Lower leg skin (tissue), 3 donors: Measurements from ENCODE around the gene RAD51AP2.

Experiments used
- POLR2A ChIP-seq, 2 donors: fragments of 450-650 bp; IDR thresholded peaks; one replicate each; pipeline ENCODE4 v1.6.1; 2016 to 2017; ENCODE audit warnings: antibody characterized with exemption in 2 of 2, mild to moderate bottlenecking in 1 of 2, moderate library complexity in 1 of 2
- TF ChIP-seq, protein P1 (sequence below), 3 donors: fragments of 450-650 bp; IDR thresholded peaks; one replicate each; pipeline ENCODE4 v1.5.1; 2016; ENCODE audit warnings: antibody characterized with exemption in 3 of 3, mild to moderate bottlenecking in 3 of 3, moderate library complexity in 2 of 3

DNA sequence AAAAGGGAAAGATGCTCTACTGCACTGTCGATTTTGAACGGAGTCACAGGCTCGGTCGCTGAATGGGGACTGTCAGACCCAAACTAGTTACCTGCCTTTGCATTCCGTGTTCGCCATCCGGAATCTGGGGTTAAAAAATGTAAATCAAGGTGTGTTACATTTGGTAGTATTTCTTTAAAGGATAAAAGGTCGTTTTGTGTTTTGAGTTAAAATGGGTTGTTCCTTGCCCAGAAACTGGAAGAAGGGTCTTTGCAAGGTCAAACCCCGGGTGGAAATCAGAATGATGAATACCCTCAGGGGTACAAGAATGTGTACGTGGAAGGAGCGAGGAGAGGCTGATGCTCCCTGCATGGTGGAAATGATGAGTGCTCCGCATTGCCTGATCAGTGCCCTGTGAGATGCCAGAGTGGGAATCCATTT lies 23.3 kb upstream of the RAD51AP2 start:
- TF ChIP-seq, protein P1, sequence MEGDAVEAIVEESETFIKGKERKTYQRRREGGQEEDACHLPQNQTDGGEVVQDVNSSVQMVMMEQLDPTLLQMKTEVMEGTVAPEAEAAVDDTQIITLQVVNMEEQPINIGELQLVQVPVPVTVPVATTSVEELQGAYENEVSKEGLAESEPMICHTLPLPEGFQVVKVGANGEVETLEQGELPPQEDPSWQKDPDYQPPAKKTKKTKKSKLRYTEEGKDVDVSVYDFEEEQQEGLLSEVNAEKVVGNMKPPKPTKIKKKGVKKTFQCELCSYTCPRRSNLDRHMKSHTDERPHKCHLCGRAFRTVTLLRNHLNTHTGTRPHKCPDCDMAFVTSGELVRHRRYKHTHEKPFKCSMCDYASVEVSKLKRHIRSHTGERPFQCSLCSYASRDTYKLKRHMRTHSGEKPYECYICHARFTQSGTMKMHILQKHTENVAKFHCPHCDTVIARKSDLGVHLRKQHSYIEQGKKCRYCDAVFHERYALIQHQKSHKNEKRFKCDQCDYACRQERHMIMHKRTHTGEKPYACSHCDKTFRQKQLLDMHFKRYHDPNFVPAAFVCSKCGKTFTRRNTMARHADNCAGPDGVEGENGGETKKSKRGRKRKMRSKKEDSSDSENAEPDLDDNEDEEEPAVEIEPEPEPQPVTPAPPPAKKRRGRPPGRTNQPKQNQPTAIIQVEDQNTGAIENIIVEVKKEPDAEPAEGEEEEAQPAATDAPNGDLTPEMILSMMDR (IDR thresholded peaks at IDR 0.05), result no peak
- TF ChIP-seq POLR2A (IDR thresholded peaks at IDR 0.05), result no peak
